ENCODE data around the gene ARHGAP42. TPM values are rescaled to one million over a fixed set of nuclear protein-coding genes. Genes with fewer than 3 reads are reported as not detected.

Gene ARHGAP42
- total and polyA plus RNA-seq, 4 donors = 3.8 to 17.2 (median 12.0) TPM

GRCh38 chr11:100887659-100888058, 200.6 kb downstream of the ARHGAP42 start:
- no peaks in the 10 kb centered on the region for H3K9me3 ChIP-seq (ENCODE audit: control insufficient read depth in 4 of 4, low read length in 3 of 4)
- no peak overlapping the region for H3K4me3 ChIP-seq (ENCODE audit: low read depth in 1 of 3, low read length in 3 of 3)
- H3K9ac ChIP-seq (ENCODE audit: low read depth in 1 of 2, low read length in 2 of 2) = no peak overlapping the region
- TF ChIP-seq TAF1 (conservative IDR thresholded peaks at IDR 0.05) (no peak), HNF4A (conservative IDR thresholded peaks at IDR 0.05) (no peak), NR2F2 (IDR thresholded peaks at IDR 0.05) (no peak)
- no peak overlapping the region for H3K27ac ChIP-seq (ENCODE audit: low read depth in 1 of 2, low read length in 2 of 2)
- no peaks in the 10 kb centered on the region for H3K36me3 ChIP-seq (ENCODE audit: control insufficient read depth in 4 of 4, insufficient read depth in 3 of 4, low read depth in 1 of 4, low read length in 3 of 4)
- H3K4me1 ChIP-seq (ENCODE audit: control insufficient read depth in 4 of 4, insufficient read depth in 4 of 4, low read length in 3 of 4) = peaks cover 0 to 16% (median 5%) of the 10 kb centered on the region in 4 donors
- DNase-seq (ENCODE audit: low spot score) = no peak
- no peaks in the 10 kb centered on the region for H3K27me3 ChIP-seq (ENCODE audit: control insufficient read depth in 4 of 4, insufficient read depth in 4 of 4, low read length in 3 of 4)
- WGBS = 98% methylated on average over 1 of the region's 1 CpG

GRCh38 chr11:100888836-100889235, 201.7 kb downstream of the ARHGAP42 start:
- H3K4me3 ChIP-seq (ENCODE audit: low read depth in 1 of 3, low read length in 3 of 3) = no peak overlapping the region

More at GRCh38 chr11:100888836-100889235, 201.7 kb downstream of the ARHGAP42 start:
- Histone ChIP-seq H3K4me1 (ENCODE audit: control insufficient read depth in 4 of 4, insufficient read depth in 4 of 4, low read length in 3 of 4) (peaks cover 0 to 13% (median 5%) of the 10 kb centered on the region in 4 donors), H3K27ac (ENCODE audit: low read depth in 1 of 2, low read length in 2 of 2) (no peak overlapping the region), H3K27me3 (ENCODE audit: control insufficient read depth in 4 of 4, insufficient read depth in 4 of 4, low read length in 3 of 4) (no peaks in the 10 kb centered on the region), H3K9me3 (ENCODE audit: control insufficient read depth in 4 of 4, low read length in 3 of 4) (no peaks in the 10 kb centered on the region), H3K36me3 (ENCODE audit: control insufficient read depth in 4 of 4, insufficient read depth in 3 of 4, low read depth in 1 of 4, low read length in 3 of 4) (no peaks in the 10 kb centered on the region), H3K9ac (ENCODE audit: low read depth in 1 of 2, low read length in 2 of 2) (no peak overlapping the region)
- no peak for DNase-seq (ENCODE audit: low spot score)
- 81% methylated on average over 3 of the region's 3 CpGs for WGBS
- TF ChIP-seq RXRA (IDR thresholded peaks at IDR 0.05) (no peak), YY1 (IDR thresholded peaks at IDR 0.05) (no peak), TAF1 (conservative IDR thresholded peaks at IDR 0.05) (no peak), FOXA1 (IDR thresholded peaks at IDR 0.05) (no peak), CTCF (IDR thresholded peaks at IDR 0.05; ENCODE audit: low read depth, low read length, missing input control) (no peak), EGR1 (IDR thresholded peaks at IDR 0.05; ENCODE audit: low read depth in 2 of 2) (no peak), HNF4A (conservative IDR thresholded peaks at IDR 0.05) (no peak), REST (IDR thresholded peaks at IDR 0.05) (no peak), HNF4G (IDR thresholded peaks at IDR 0.05) (no peak), NR2F2 (IDR thresholded peaks at IDR 0.05) (no peak), RAD21 (IDR thresholded peaks at IDR 0.05) (no peak), MAX (IDR thresholded peaks at IDR 0.05) (no peak), GABPA (IDR thresholded peaks at IDR 0.05 in 1 of 2, conservative IDR thresholded peaks at IDR 0.05 in 1 of 2) (no peak), FOXA2 (IDR thresholded peaks at IDR 0.05) (no peak), SP1 (IDR thresholded peaks at IDR 0.05) (no peak), JUND (IDR thresholded peaks at IDR 0.05) (no peak), ATF3 (IDR thresholded peaks at IDR 0.05) (no peak)

Measured in liver (tissue), 9 donors.